Activated T-helper 1 cell treated with anti-CD3 and anti-CD28 coated beads, Interleukin-12 subunit alpha, Interleukin-12 subunit beta, Interleukin-2, Interleukin-4 antibody, amounts not matched to agents 30 ng/mL and 10 ng/mL and 1 ng/mL, durations not matched to agents 14 hours and 24 hours and 36 hours (primary cell): ENCODE measurements around the gene MIA3. TPM values are rescaled to one million over a fixed set of nuclear protein-coding genes. Genes with fewer than 3 reads are reported as not detected.
"Not testable (repeated sequence)": the region's sequence is repeated elsewhere in the genome, so short reads cannot be mapped to it uniquely, and the experiment has no call there.

Source experiments
- DNase-seq: peaks from one replicate; pipeline ENCODE4 v3.0.0; 2021; ENCODE audit warnings: low spot score
- H3K27ac Mint-ChIP-seq: one replicate; pipeline ENCODE4 v1.8.0; 2021; ENCODE audit warnings: mild to moderate bottlenecking, mixed read lengths
- H3K27me3 Mint-ChIP-seq: one replicate; pipeline ENCODE4 v1.8.0; 2022; ENCODE audit warnings: mild to moderate bottlenecking, moderate library complexity, mixed read lengths; ENCODE audit not compliant: insufficient read depth
- H3K36me3 Mint-ChIP-seq: one replicate; pipeline ENCODE4 v1.8.0; 2021; ENCODE audit warnings: low read depth, mixed read lengths
- H3K4me1 Mint-ChIP-seq: one replicate; pipeline ENCODE4 v1.8.0; 2021; ENCODE audit warnings: low read depth, mixed read lengths
- H3K4me3 Mint-ChIP-seq: one replicate; pipeline ENCODE4 v1.8.0; 2021; ENCODE audit warnings: mild to moderate bottlenecking, moderate library complexity, mixed read lengths
- H3K9me3 Mint-ChIP-seq: one replicate; pipeline ENCODE4 v1.8.0; 2021; ENCODE audit warnings: mixed read lengths
- intact Hi-C: fragments of 100-400 bp; cut with micrococcal nuclease; formaldehyde crosslinking; loops from one replicate; pipeline ENCODE4 v1.15.1; 2024
- total RNA-seq: library from RNA; stranded (reverse); gene quantifications from 2 replicates; pipeline ENCODE4 v1.2.3, GENCODE V29; 2022

Gene MIA3
- total RNA-seq, 1 donor from 2014 or later = 42.8 TPM

GRCh38 chr1:222601257-222601656 lies 16.6 kb upstream of the MIA3 start:
- no peak for DNase-seq
- no peak overlapping the region for H3K4me3 Mint-ChIP-seq
- no peak overlapping the region for H3K27ac Mint-ChIP-seq
- no peaks in the 10 kb centered on the region for H3K4me1 Mint-ChIP-seq
- no peaks in the 10 kb centered on the region for H3K36me3 Mint-ChIP-seq
- intact Hi-C loops = no loop called here
- H3K27me3 Mint-ChIP-seq = peaks cover 15% of the 10 kb centered on the region
- H3K9me3 Mint-ChIP-seq = no peaks in the 10 kb centered on the region

GRCh38 chr1:222606757-222607156 lies 11.1 kb upstream of the MIA3 start:
- H3K4me1 Mint-ChIP-seq = no peaks in the 10 kb centered on the region
- H3K9me3 Mint-ChIP-seq = no peaks in the 10 kb centered on the region
- H3K27me3 Mint-ChIP-seq = peaks cover 29% of the 10 kb centered on the region
- no peak overlapping the region for H3K27ac Mint-ChIP-seq
- DNase-seq = no peak
- no peaks in the 10 kb centered on the region for H3K36me3 Mint-ChIP-seq
- intact Hi-C loops = no loop called here
- no peak overlapping the region for H3K4me3 Mint-ChIP-seq

GRCh38 chr1:222609111-222609510 lies 8.8 kb upstream of the MIA3 start:
- intact Hi-C loops, H3K36me3 Mint-ChIP-seq, DNase-seq, H3K27ac Mint-ChIP-seq, H3K4me1 Mint-ChIP-seq, H3K9me3 Mint-ChIP-seq, H3K4me3 Mint-ChIP-seq: not testable (repeated sequence)
- H3K27me3 Mint-ChIP-seq = peaks cover 41% of the 10 kb centered on the region

GRCh38 chr1:222610728-222611127 lies 7.2 kb upstream of the MIA3 start:
- intact Hi-C loops = no loop called here
- Mint-ChIP-seq H3K36me3 (no peaks in the 10 kb centered on the region), H3K27ac (no peak overlapping the region), H3K27me3 (peaks cover 46% of the 10 kb centered on the region), H3K9me3 (no peaks in the 10 kb centered on the region), H3K4me3 (no peak overlapping the region), H3K4me1 (no peaks in the 10 kb centered on the region)
- no peak for DNase-seq

- H3K9me3 Mint-ChIP-seq = no peaks in the 10 kb centered on the region
- peaks cover 46% of the 10 kb centered on the region for H3K27me3 Mint-ChIP-seq
- intact Hi-C loops = no loop called here
- no peak for DNase-seq
- no peak overlapping the region for H3K4me3 Mint-ChIP-seq
- peaks cover 6% of the 10 kb centered on the region for H3K4me1 Mint-ChIP-seq
- no peaks in the 10 kb centered on the region for H3K36me3 Mint-ChIP-seq
- H3K27ac Mint-ChIP-seq = no peak overlapping the region
Measured at GRCh38 chr1:222613627-222614026, 4.3 kb upstream of the MIA3 start.

- H3K27ac Mint-ChIP-seq = no peak overlapping the region
- intact Hi-C loops = loop anchor here (5.0 kb wide), 1 partner anchor 526 kb away; the partner anchor contains the start of gene TLR5
- peak overlapping the region; percentile 82 for H3K4me3 Mint-ChIP-seq
Measured at GRCh38 chr1:222616525-222616924, 1.4 kb upstream of the MIA3 start.

GRCh38 chr1:222617367-222617951 lies 438 bp upstream of the MIA3 start:
- Mint-ChIP-seq H3K4me3 (peak overlapping the region; percentile 82), H3K27ac (peak overlapping the region; percentile 92), H3K27me3 (peaks cover 26% of the 10 kb centered on the region), H3K9me3 (no peaks in the 10 kb centered on the region), H3K4me1 (peaks cover 34% of the 10 kb centered on the region), H3K36me3 (peaks cover 3% of the 10 kb centered on the region)
- DNase-seq = peak; percentile 86
- intact Hi-C loops = loop anchor here (1.0 to 5.0 kb wide), 7 partner anchors 17 to 525 kb away; partner anchors contain the start of genes AIDA, BROX, TAF1A and TLR5

More at GRCh38 chr1:222616525-222616924, 1.4 kb upstream of the MIA3 start:
- no peak for DNase-seq
- Mint-ChIP-seq H3K27me3 (peaks cover 32% of the 10 kb centered on the region), H3K36me3 (peaks cover 3% of the 10 kb centered on the region), H3K4me1 (peaks cover 34% of the 10 kb centered on the region), H3K9me3 (no peaks in the 10 kb centered on the region)

- Mint-ChIP-seq H3K27ac (peak overlapping the region; percentile 67), H3K36me3 (peaks cover 12% of the 10 kb centered on the region), H3K9me3 (no peaks in the 10 kb centered on the region), H3K4me1 (peaks cover 34% of the 10 kb centered on the region), H3K4me3 (peak overlapping the region; percentile 85), H3K27me3 (peaks cover 18% of the 10 kb centered on the region)
- DNase-seq = no peak
- intact Hi-C loops = loop anchor here (5.0 kb wide), 1 partner anchor 523 kb away; the partner anchor contains the start of gene TLR5
Measured at GRCh38 chr1:222618880-222619596, 1.1 kb downstream of the MIA3 start.

- DNase-seq = no peak
- Mint-ChIP-seq H3K36me3 (peaks cover 16% of the 10 kb centered on the region), H3K27ac (no peak overlapping the region), H3K4me1 (peaks cover 34% of the 10 kb centered on the region), H3K9me3 (no peaks in the 10 kb centered on the region), H3K27me3 (peaks cover 8% of the 10 kb centered on the region), H3K4me3 (no peak overlapping the region)
- intact Hi-C loops = no loop called here
Measured at GRCh38 chr1:222620566-222620965, 2.7 kb downstream of the MIA3 start.

- Mint-ChIP-seq H3K36me3 (peaks cover 32% of the 10 kb centered on the region), H3K4me3 (no peak overlapping the region), H3K9me3 (no peaks in the 10 kb centered on the region), H3K27ac (no peak overlapping the region), H3K27me3 (no peaks in the 10 kb centered on the region), H3K4me1 (peaks cover 28% of the 10 kb centered on the region)
- intact Hi-C loops = no loop called here
- no peak for DNase-seq
Measured at GRCh38 chr1:222622765-222623164, 4.9 kb downstream of the MIA3 start.

- Mint-ChIP-seq H3K27me3 (no peaks in the 10 kb centered on the region), H3K9me3 (no peaks in the 10 kb centered on the region)
Measured at GRCh38 chr1:222623458-222623857, 5.6 kb downstream of the MIA3 start.

GRCh38 chr1:222624214-222624613 lies 6.3 kb downstream of the MIA3 start:
- Mint-ChIP-seq H3K36me3 (peaks cover 44% of the 10 kb centered on the region), H3K4me1 (peaks cover 22% of the 10 kb centered on the region), H3K9me3 (no peaks in the 10 kb centered on the region), H3K4me3 (no peak overlapping the region), H3K27me3 (no peaks in the 10 kb centered on the region), H3K27ac (no peak overlapping the region)
- no peak for DNase-seq
- intact Hi-C loops = no loop called here

More at GRCh38 chr1:222623458-222623857, 5.6 kb downstream of the MIA3 start:
- Mint-ChIP-seq H3K4me1 (peaks cover 28% of the 10 kb centered on the region), H3K4me3 (no peak overlapping the region), H3K36me3 (peaks cover 39% of the 10 kb centered on the region), H3K27ac (no peak overlapping the region)
- intact Hi-C loops = no loop called here
- no peak for DNase-seq

- H3K36me3 Mint-ChIP-seq = peaks cover 52% of the 10 kb centered on the region
- H3K4me3 Mint-ChIP-seq = no peak overlapping the region
- no peaks in the 10 kb centered on the region for H3K27me3 Mint-ChIP-seq
- H3K4me1 Mint-ChIP-seq = no peaks in the 10 kb centered on the region
- intact Hi-C loops = no loop called here
- no peaks in the 10 kb centered on the region for H3K9me3 Mint-ChIP-seq
- DNase-seq = no peak
- no peak overlapping the region for H3K27ac Mint-ChIP-seq
Measured at GRCh38 chr1:222627232-222627631, 9.3 kb downstream of the MIA3 start.
